Adrenal gland (tissue), 12 donors: ENCODE data around the gene KRT222. TPM values are rescaled to one million over a fixed set of nuclear protein-coding genes. Genes with fewer than 3 reads are reported as not detected.

Source experiments
- DNase-seq, 7 donors: peaks; one replicate each; pipeline ENCODE4 v3.0.0-alpha.2; 2019 to 2020
- H3K27ac ChIP-seq, 5 donors: fragments of 200-600 bp; sonication (generic) in 4 of 5; 1 replicate in 3 of 5; 2 replicates in 2 of 5; pipeline versions ENCODE4 v1.5.1 to v1.8.0; 2016 to 2020; ENCODE audit warnings: mild to moderate bottlenecking in 1 of 5
- H3K27me3 ChIP-seq: fragments of 200-600 bp; 2 replicates; pipeline ENCODE4 v1.8.0; 2021
- H3K36me3 ChIP-seq, 2 donors: fragments of 200-600 bp; replicated peaks in 1 of 2; 1 replicate in 1 of 2; 2 replicates in 1 of 2; pipeline versions ENCODE4 v1.5.1 to v1.8.0; 2018 to 2022
- H3K4me1 ChIP-seq, 2 donors: fragments of 200-600 bp; replicated peaks in 1 of 2; 1 replicate in 1 of 2; 2 replicates in 1 of 2; pipeline versions ENCODE4 v1.5.1 to v1.8.0; 2018 to 2021
- H3K4me3 ChIP-seq, 4 donors: fragments of 200-600 bp; sonication (generic) in 3 of 4; one replicate each; pipeline ENCODE4 v1.5.1; 2016 to 2018
- H3K9me3 ChIP-seq, 3 donors: fragments of 200-600 bp; sonication (generic) in 1 of 3; replicated peaks in 1 of 3; 1 replicate in 2 of 3; 2 replicates in 1 of 3; pipeline versions ENCODE4 v1.5.1 to v1.8.0; 2016 to 2021
- POLR2A ChIP-seq, 2 donors: fragments of 450-650 bp; IDR thresholded peaks; one replicate each; pipeline ENCODE4 v1.6.1; 2017; ENCODE audit warnings: antibody characterized with exemption in 2 of 2, mild to moderate bottlenecking in 2 of 2, moderate library complexity in 1 of 2
- WGBS, 4 donors: extraction: QIAGEN DNeasy Blood & Tissue Kit in 2 of 4; methylation state at CpG; one replicate each; pipeline versions ENCODE4 v1.1.5 to v1.1.7; 2013 to 2017; 5-methylcytosine and 5-hydroxymethylcytosine counted together
- intact Hi-C, 2 donors: fragments of 100-400 bp; cut with DNase I; formaldehyde crosslinking; loops; one replicate each; pipeline versions ENCODE4 v1.14.1 to v1.15.0; 2022 to 2023
- polyA plus RNA-seq, 3 donors: library from polyadenylated mRNA; stranded (reverse); fragments of 200-250 nt in 2 of 3; fragments of 350-450 nt in 1 of 3; fragmentation: Illumina TruSeq in 1 of 3; extraction: RNeasy Lipid Tissue Mini Kit (QIAGEN cat#74804) in 1 of 3; gene quantifications; one replicate each; pipeline ENCODE4 v1.2.3, GENCODE V29; 2013 to 2014
- total RNA-seq, 9 donors: library from RNA; depleted of rRNA in 4 of 9; stranded (reverse); fragments of >200 nt in 4 of 9; fragments of 120-200 nt in 1 of 9; fragmentation: NEBNext Ultra II Directional in 1 of 9; extraction: Animal tissue kit (Norgen Biotek cat#: 25700) in 1 of 9; gene quantifications; one replicate each; pipeline versions ENCODE4 v1.1.0 to v1.2.4, GENCODE V29; 2013 to 2023
- TF ChIP-seq, protein P1 (sequence below), 6 experiments: fragments of 450-650 bp in 4 of 6; fragments of 200-600 bp in 2 of 6; sonication (generic) in 1 of 6; IDR thresholded peaks; 1 replicate in 5 of 6; 2 replicates in 1 of 6; pipeline versions ENCODE4 v1.5.1 to v1.8.0; 2016 to 2021; ENCODE audit warnings: antibody characterized with exemption in 6 of 6, mild to moderate bottlenecking in 2 of 6, moderate library complexity in 1 of 6
- donor health status: healthy with polysubstance abuse.
- donor health status: Bipolar disorder and iron deficiency.
- donor health status: DM: yes; HTN: yes; CAD: no.
- donor health status: DM: no; HTN: no; CAD: no.
- donor health status: DM: no; HTN: no; CAD: no.
- donor health status: DM: yes; HTN: yes; CAD: no.

Gene KRT222
- total and polyA plus RNA-seq, 12 donors: 0.69 to 10.7 (median 3.3) TPM

GRCh38 chr17:40612599-40613244, 52.3 kb downstream of the KRT222 start:
- H3K4me1 ChIP-seq: no peaks in the 10 kb centered on the region
- peaks cover 3% of the 10 kb centered on the region for H3K27me3 ChIP-seq
- no peaks in the 10 kb centered on the region for H3K9me3 ChIP-seq
- H3K36me3 ChIP-seq: no peaks in the 10 kb centered on the region
- H3K4me3 ChIP-seq: no peak overlapping the region
- no peak for DNase-seq
- WGBS, 4 donors: 63 to 68% (median 66%) methylated on average over 11 of the region's 11 CpGs
- H3K27ac ChIP-seq: no peak overlapping the region
- intact Hi-C loops: loop anchor here in 1 of 2 donors (10.0 kb wide), 1 partner anchor 182 kb away; the partner anchor contains the start of gene KRT28
- no peak for TF ChIP-seq POLR2A (IDR thresholded peaks at IDR 0.05)
- TF ChIP-seq, protein P1, sequence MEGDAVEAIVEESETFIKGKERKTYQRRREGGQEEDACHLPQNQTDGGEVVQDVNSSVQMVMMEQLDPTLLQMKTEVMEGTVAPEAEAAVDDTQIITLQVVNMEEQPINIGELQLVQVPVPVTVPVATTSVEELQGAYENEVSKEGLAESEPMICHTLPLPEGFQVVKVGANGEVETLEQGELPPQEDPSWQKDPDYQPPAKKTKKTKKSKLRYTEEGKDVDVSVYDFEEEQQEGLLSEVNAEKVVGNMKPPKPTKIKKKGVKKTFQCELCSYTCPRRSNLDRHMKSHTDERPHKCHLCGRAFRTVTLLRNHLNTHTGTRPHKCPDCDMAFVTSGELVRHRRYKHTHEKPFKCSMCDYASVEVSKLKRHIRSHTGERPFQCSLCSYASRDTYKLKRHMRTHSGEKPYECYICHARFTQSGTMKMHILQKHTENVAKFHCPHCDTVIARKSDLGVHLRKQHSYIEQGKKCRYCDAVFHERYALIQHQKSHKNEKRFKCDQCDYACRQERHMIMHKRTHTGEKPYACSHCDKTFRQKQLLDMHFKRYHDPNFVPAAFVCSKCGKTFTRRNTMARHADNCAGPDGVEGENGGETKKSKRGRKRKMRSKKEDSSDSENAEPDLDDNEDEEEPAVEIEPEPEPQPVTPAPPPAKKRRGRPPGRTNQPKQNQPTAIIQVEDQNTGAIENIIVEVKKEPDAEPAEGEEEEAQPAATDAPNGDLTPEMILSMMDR (IDR thresholded peaks at IDR 0.05): no peak

DNA sequence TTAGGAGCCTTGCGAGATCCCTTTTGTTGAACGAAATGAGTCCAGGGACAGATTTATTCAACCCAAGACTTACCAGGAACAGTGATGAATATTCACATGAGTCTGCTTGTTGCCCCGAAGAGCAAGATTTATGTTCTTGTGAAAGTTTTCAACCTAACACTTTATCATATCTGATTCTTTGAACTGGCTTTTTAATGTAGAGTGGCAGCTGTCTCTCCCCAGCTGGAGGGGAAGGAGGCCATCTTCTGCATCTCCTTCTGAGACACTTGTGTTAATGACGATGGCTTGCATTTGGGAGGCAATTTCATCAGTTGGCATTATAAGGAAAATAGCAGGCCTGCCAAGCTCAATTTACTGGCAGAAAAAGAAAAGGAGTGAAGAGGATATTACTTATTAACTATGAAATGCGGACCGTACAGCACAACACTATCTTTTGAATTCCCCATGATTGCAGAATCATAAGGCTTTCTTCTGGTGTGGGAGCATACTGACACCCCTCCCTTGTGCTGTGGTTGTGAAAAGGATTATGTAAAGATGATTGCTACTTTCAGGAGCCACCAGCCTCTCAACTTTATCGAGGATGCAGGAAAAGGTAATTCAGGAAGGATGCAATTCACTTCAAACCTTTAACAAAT, 53.0 kb downstream of the KRT222 start:
- H3K9me3 ChIP-seq: no peaks in the 10 kb centered on the region
- H3K27me3 ChIP-seq: peaks cover 3% of the 10 kb centered on the region
- intact Hi-C loops: loop anchor here in 1 of 2 donors (10.0 kb wide), 1 partner anchor 183 kb away; the partner anchor contains the start of gene KRT28
- 63 to 72% (median 66%) methylated on average over 7 of the region's 7 CpGs for WGBS, 4 donors
- H3K36me3 ChIP-seq: no peaks in the 10 kb centered on the region
- H3K4me1 ChIP-seq: no peaks in the 10 kb centered on the region
- H3K27ac ChIP-seq: no peak overlapping the region
- TF ChIP-seq, protein P1 (IDR thresholded peaks at IDR 0.05): no peak
- TF ChIP-seq POLR2A (IDR thresholded peaks at IDR 0.05): no peak
- H3K4me3 ChIP-seq: no peak overlapping the region
- DNase-seq: no peak

- 59 to 66% (median 62%) methylated on average over 2 of the region's 2 CpGs for WGBS, 4 donors
- intact Hi-C loops: loop anchor here in 1 of 2 donors (10.0 kb wide), 1 partner anchor 184 kb away; the partner anchor contains the start of gene KRT28
- no peak overlapping the region for H3K27ac ChIP-seq
Measured at GRCh38 chr17:40610359-40610758, 54.6 kb downstream of the KRT222 start.

GRCh38 chr17:40608061-40608581, 56.9 kb downstream of the KRT222 start:
- Histone ChIP-seq H3K27me3 (no peaks in the 10 kb centered on the region), H3K9me3 (no peaks in the 10 kb centered on the region), H3K4me1 (no peaks in the 10 kb centered on the region), H3K36me3 (no peaks in the 10 kb centered on the region), H3K4me3 (no peak overlapping the region), H3K27ac (no peak overlapping the region)
- TF ChIP-seq POLR2A (IDR thresholded peaks at IDR 0.05): no peak
- TF ChIP-seq, protein P1 (IDR thresholded peaks at IDR 0.05): no peak
- intact Hi-C loops: no loop called here
- DNase-seq: no peak
- WGBS, 4 donors: 68 to 73% (median 70%) methylated on average over 6 of the region's 6 CpGs

More at GRCh38 chr17:40610359-40610758, 54.6 kb downstream of the KRT222 start:
- H3K27me3 ChIP-seq: no peaks in the 10 kb centered on the region
- no peaks in the 10 kb centered on the region for H3K4me1 ChIP-seq
- no peaks in the 10 kb centered on the region for H3K36me3 ChIP-seq
- no peaks in the 10 kb centered on the region for H3K9me3 ChIP-seq
- DNase-seq: no peak
- no peak for TF ChIP-seq POLR2A (IDR thresholded peaks at IDR 0.05)
- TF ChIP-seq, protein P1 (IDR thresholded peaks at IDR 0.05): no peak
- no peak overlapping the region for H3K4me3 ChIP-seq
